ENCODE data around the gene COX6B2. TPM values are rescaled to one million over a fixed set of nuclear protein-coding genes. Genes with fewer than 3 reads are reported as not detected.

Gene COX6B2
- total RNA-seq, 1 donor from 2014 or later = 0.29 TPM

- no peak for TF ChIP-seq CTCF (IDR thresholded peaks at IDR 0.05; ENCODE audit: insufficient read depth, low read length, poor library complexity, severe bottlenecking)
- Histone ChIP-seq H3K36me3 (ENCODE audit: control insufficient read depth, insufficient read depth, low read length) (no peaks in the 10 kb centered on the region), H3K27me3 (ENCODE audit: control insufficient read depth, insufficient read depth, low read length) (peaks cover 33% of the 10 kb centered on the region), H3K4me3 (ENCODE audit: low read depth, low read length) (no peak overlapping the region)
- no peak for DNase-seq (ENCODE audit: low read depth)
Measured at GRCh38 chr19:55352040-55352439, 2.5 kb downstream of the COX6B2 start.

- Histone ChIP-seq H3K36me3 (ENCODE audit: control insufficient read depth, insufficient read depth, low read length) (no peaks in the 10 kb centered on the region), H3K27me3 (ENCODE audit: control insufficient read depth, insufficient read depth, low read length) (peaks cover 29% of the 10 kb centered on the region), H3K4me3 (ENCODE audit: low read depth, low read length) (no peak overlapping the region)
- no peak for TF ChIP-seq CTCF (IDR thresholded peaks at IDR 0.05; ENCODE audit: insufficient read depth, low read length, poor library complexity, severe bottlenecking)
- no peak for DNase-seq (ENCODE audit: low read depth)
Measured at GRCh38 chr19:55350620-55351315, 3.8 kb downstream of the COX6B2 start.

GRCh38 chr19:55348317-55349034 lies 6.0 kb downstream of the COX6B2 start:
- no peaks in the 10 kb centered on the region for H3K36me3 ChIP-seq (ENCODE audit: control insufficient read depth, insufficient read depth, low read length)
- no peak for TF ChIP-seq CTCF (IDR thresholded peaks at IDR 0.05; ENCODE audit: insufficient read depth, low read length, poor library complexity, severe bottlenecking)
- no peak for DNase-seq (ENCODE audit: low read depth)
- peaks cover 19% of the 10 kb centered on the region for H3K27me3 ChIP-seq (ENCODE audit: control insufficient read depth, insufficient read depth, low read length)
- no peak overlapping the region for H3K4me3 ChIP-seq (ENCODE audit: low read depth, low read length)

GRCh38 chr19:55347442-55348009 lies 7.0 kb downstream of the COX6B2 start:
- DNase-seq (ENCODE audit: low read depth) = no peak
- Histone ChIP-seq H3K4me3 (ENCODE audit: low read depth, low read length) (no peak overlapping the region), H3K36me3 (ENCODE audit: control insufficient read depth, insufficient read depth, low read length) (peaks cover 1% of the 10 kb centered on the region), H3K27me3 (ENCODE audit: control insufficient read depth, insufficient read depth, low read length) (peaks cover 9% of the 10 kb centered on the region)
- TF ChIP-seq CTCF (IDR thresholded peaks at IDR 0.05; ENCODE audit: insufficient read depth, low read length, poor library complexity, severe bottlenecking) = no peak

- DNase-seq (ENCODE audit: low read depth) = no peak
- Histone ChIP-seq H3K36me3 (ENCODE audit: control insufficient read depth, insufficient read depth, low read length) (peaks cover 1% of the 10 kb centered on the region), H3K27me3 (ENCODE audit: control insufficient read depth, insufficient read depth, low read length) (peaks cover 3% of the 10 kb centered on the region), H3K4me3 (ENCODE audit: low read depth, low read length) (no peak overlapping the region)
- TF ChIP-seq CTCF (IDR thresholded peaks at IDR 0.05; ENCODE audit: insufficient read depth, low read length, poor library complexity, severe bottlenecking) = no peak
Measured at GRCh38 chr19:55346725-55347441, 7.6 kb downstream of the COX6B2 start.

Measured in kidney epithelial cell (primary cell).